Measurements from ENCODE around the gene TIE1.

TIE1 gene

GRCh38 chr1:43352351-43352705, 51.5 kb downstream of the TIE1 start:
- TF ChIP-seq SIN3A (IDR thresholded peaks at IDR 0.05; ENCODE audit: borderline replicate concordance, insufficient read depth, low read length) (no peak), TAF1 (IDR thresholded peaks at IDR 0.05; ENCODE audit: borderline replicate concordance, insufficient read depth, low read length) (no peak), REST (IDR thresholded peaks at IDR 0.05; ENCODE audit: insufficient read depth in 1 of 2, low read depth in 2 of 2, low read length in 2 of 2) (no peak), FOXP2 (optimal IDR thresholded peaks at IDR 0.05; ENCODE audit: borderline replicate concordance, extremely low read depth, extremely low read length, insufficient read depth) (no peak), POLR2AphosphoS5 (IDR thresholded peaks at IDR 0.05; ENCODE audit: low read depth, low read length) (no peak)

GRCh38 chr1:43352881-43353280, 52.1 kb downstream of the TIE1 start:
- no peak for TF ChIP-seq TAF1 (IDR thresholded peaks at IDR 0.05; ENCODE audit: borderline replicate concordance, insufficient read depth, low read length)
- TF ChIP-seq REST (IDR thresholded peaks at IDR 0.05; ENCODE audit: insufficient read depth in 1 of 2, low read depth in 2 of 2, low read length in 2 of 2), result no peak
- TF ChIP-seq SIN3A (IDR thresholded peaks at IDR 0.05; ENCODE audit: borderline replicate concordance, insufficient read depth, low read length), result no peak
- no peak for TF ChIP-seq FOXP2 (optimal IDR thresholded peaks at IDR 0.05; ENCODE audit: borderline replicate concordance, extremely low read depth, extremely low read length, insufficient read depth)
- TF ChIP-seq POLR2AphosphoS5 (IDR thresholded peaks at IDR 0.05; ENCODE audit: low read depth, low read length), result no peak

- no peak for TF ChIP-seq POLR2AphosphoS5 (IDR thresholded peaks at IDR 0.05; ENCODE audit: low read depth, low read length)
- no peak for TF ChIP-seq REST (IDR thresholded peaks at IDR 0.05; ENCODE audit: insufficient read depth in 1 of 2, low read depth in 2 of 2, low read length in 2 of 2)
- TF ChIP-seq SIN3A (IDR thresholded peaks at IDR 0.05; ENCODE audit: borderline replicate concordance, insufficient read depth, low read length), result no peak
- TF ChIP-seq FOXP2 (optimal IDR thresholded peaks at IDR 0.05; ENCODE audit: borderline replicate concordance, extremely low read depth, extremely low read length, insufficient read depth), result no peak
- TF ChIP-seq TAF1 (IDR thresholded peaks at IDR 0.05; ENCODE audit: borderline replicate concordance, insufficient read depth, low read length), result no peak
Observed at GRCh38 chr1:43354471-43354870, 53.7 kb downstream of the TIE1 start.

GRCh38 chr1:43354936-43355335, 54.2 kb downstream of the TIE1 start:
- no peak for TF ChIP-seq POLR2AphosphoS5 (IDR thresholded peaks at IDR 0.05; ENCODE audit: low read depth, low read length)

DNA sequence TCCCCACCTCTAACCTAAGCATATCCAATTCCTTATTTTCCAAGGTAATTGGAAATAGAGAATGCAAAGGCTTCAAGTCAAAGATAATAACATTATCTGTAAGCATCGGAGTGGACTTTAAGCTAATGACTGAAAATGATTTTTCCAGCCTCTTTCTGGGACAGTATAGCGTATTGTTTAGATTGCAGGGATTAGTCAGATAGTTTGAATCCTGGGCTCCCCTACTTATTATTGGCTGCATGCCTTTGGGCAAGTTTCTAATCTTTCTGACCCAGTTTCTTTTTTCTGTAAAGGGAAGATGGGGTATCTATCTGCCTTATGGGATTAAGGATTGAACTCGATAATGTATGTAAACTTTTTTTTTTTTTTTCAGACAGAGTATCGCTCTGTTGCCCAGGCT, 56.5 kb downstream of the TIE1 start:
- no peak for TF ChIP-seq FOXP2 (optimal IDR thresholded peaks at IDR 0.05; ENCODE audit: borderline replicate concordance, extremely low read depth, extremely low read length, insufficient read depth)
- no peak for TF ChIP-seq REST (IDR thresholded peaks at IDR 0.05; ENCODE audit: insufficient read depth in 1 of 2, low read depth in 2 of 2, low read length in 2 of 2)
- TF ChIP-seq POLR2AphosphoS5 (IDR thresholded peaks at IDR 0.05; ENCODE audit: low read depth, low read length), result no peak
- no peak for TF ChIP-seq SIN3A (IDR thresholded peaks at IDR 0.05; ENCODE audit: borderline replicate concordance, insufficient read depth, low read length)
- TF ChIP-seq TAF1 (IDR thresholded peaks at IDR 0.05; ENCODE audit: borderline replicate concordance, insufficient read depth, low read length), result no peak

Data from PFSK-1 (cell line).